Right atrium auricular region (tissue), 2 donors: ENCODE data around the gene ARHGEF11. TPM values are rescaled to one million over a fixed set of nuclear protein-coding genes. Genes with fewer than 3 reads are reported as not detected.

ENCODE experiments used
- DNase-seq: peaks from one replicate; pipeline ENCODE4 v3.0.0-alpha.2; 2019; ENCODE audit warnings: low spot score
- H3K27ac ChIP-seq, 2 donors: fragments of 200-600 bp; sonication (generic); 1 replicate in 1 of 2; 2 replicates in 1 of 2; pipeline ENCODE4 v1.5.1; 2016 to 2019
- H3K27me3 ChIP-seq, 2 donors: fragments of 200-600 bp; sonication (generic); one replicate each; pipeline versions ENCODE4 v1.5.1 to v1.6.0; 2017 to 2019
- H3K36me3 ChIP-seq: fragments of 200-600 bp; sonication (generic); one replicate; pipeline ENCODE4 v1.5.1; 2016
- H3K4me1 ChIP-seq, 2 donors: fragments of 200-600 bp; sonication (generic); one replicate each; pipeline versions ENCODE4 v1.5.1 to v1.6.0; 2017 to 2019
- H3K4me3 ChIP-seq, 2 donors: fragments of 200-600 bp; sonication (generic); 1 replicate in 1 of 2; 2 replicates in 1 of 2; pipeline ENCODE4 v1.5.1; 2017 to 2019; ENCODE audit warnings: mild to moderate bottlenecking in 1 of 2, moderate library complexity in 1 of 2
- H3K9me3 ChIP-seq, 2 donors: fragments of 200-600 bp; sonication (generic); one replicate each; pipeline ENCODE4 v1.5.1; 2019
- CTCF ChIP-seq, 2 donors: fragments of 200-600 bp; sonication (generic); IDR thresholded peaks; one replicate each; pipeline ENCODE4 v1.5.1; 2019; ENCODE audit warnings: antibody characterized with exemption in 2 of 2
- total RNA-seq, 2 donors: library from RNA; depleted of rRNA; stranded (reverse); fragments of >200 nt; gene quantifications; one replicate each; pipeline ENCODE4 v1.1.0, GENCODE V29; 2016

ARHGEF11 gene
- total RNA-seq, 2 donors from 2014 or later, result 26.6 to 33.5 TPM

GRCh38 chr1:156958247-156958714, 87.3 kb downstream of the ARHGEF11 start:
- H3K4me1 ChIP-seq, result no peaks in the 10 kb centered on the region
- no peaks in the 10 kb centered on the region for H3K27me3 ChIP-seq
- H3K36me3 ChIP-seq, result peaks cover 85% of the 10 kb centered on the region
- H3K4me3 ChIP-seq, result no peak overlapping the region
- no peak for DNase-seq
- no peaks in the 10 kb centered on the region for H3K9me3 ChIP-seq
- no peak for TF ChIP-seq CTCF (IDR thresholded peaks at IDR 0.05)
- H3K27ac ChIP-seq, result no peak overlapping the region

GRCh38 chr1:156957634-156958033, 87.9 kb downstream of the ARHGEF11 start:
- Histone ChIP-seq H3K9me3 (no peaks in the 10 kb centered on the region), H3K27me3 (no peaks in the 10 kb centered on the region), H3K4me1 (no peaks in the 10 kb centered on the region), H3K4me3 (no peak overlapping the region), H3K27ac (no peak overlapping the region), H3K36me3 (peaks cover 79% of the 10 kb centered on the region)
- DNase-seq, result no peak
- no peak for TF ChIP-seq CTCF (IDR thresholded peaks at IDR 0.05)

GRCh38 chr1:156956333-156956732, 89.2 kb downstream of the ARHGEF11 start:
- H3K27me3 ChIP-seq, result no peaks in the 10 kb centered on the region
- no peak overlapping the region for H3K27ac ChIP-seq
- H3K4me3 ChIP-seq, result no peak overlapping the region
- TF ChIP-seq CTCF (IDR thresholded peaks at IDR 0.05), result no peak
- peaks cover 74% of the 10 kb centered on the region for H3K36me3 ChIP-seq
- DNase-seq, result no peak
- H3K9me3 ChIP-seq, result no peaks in the 10 kb centered on the region
- no peaks in the 10 kb centered on the region for H3K4me1 ChIP-seq

GRCh38 chr1:156953571-156953970, 92.0 kb downstream of the ARHGEF11 start:
- Histone ChIP-seq H3K27ac (no peak overlapping the region), H3K4me1 (no peaks in the 10 kb centered on the region), H3K4me3 (no peak overlapping the region), H3K27me3 (no peaks in the 10 kb centered on the region), H3K36me3 (peaks cover 75% of the 10 kb centered on the region), H3K9me3 (no peaks in the 10 kb centered on the region)
- DNase-seq, result no peak
- TF ChIP-seq CTCF (IDR thresholded peaks at IDR 0.05), result no peak

GRCh38 chr1:156951371-156951770, 94.2 kb downstream of the ARHGEF11 start:
- TF ChIP-seq CTCF (IDR thresholded peaks at IDR 0.05), result no peak
- Histone ChIP-seq H3K27ac (no peak overlapping the region), H3K4me3 (no peak overlapping the region), H3K36me3 (peaks cover 75% of the 10 kb centered on the region), H3K27me3 (no peaks in the 10 kb centered on the region), H3K4me1 (no peaks in the 10 kb centered on the region), H3K9me3 (no peaks in the 10 kb centered on the region)
- DNase-seq, result no peak

GRCh38 chr1:156949127-156949526, 96.4 kb downstream of the ARHGEF11 start:
- no peak for TF ChIP-seq CTCF (IDR thresholded peaks at IDR 0.05)
- no peaks in the 10 kb centered on the region for H3K27me3 ChIP-seq
- no peak for DNase-seq
- no peak overlapping the region for H3K4me3 ChIP-seq
- H3K4me1 ChIP-seq, result no peaks in the 10 kb centered on the region
- no peak overlapping the region for H3K27ac ChIP-seq
- H3K9me3 ChIP-seq, result no peaks in the 10 kb centered on the region
- H3K36me3 ChIP-seq, result peaks cover 78% of the 10 kb centered on the region
